WERI-Rb-1 (cell line): ENCODE measurements around the gene PVR.

Experiments
- DNase-seq: peaks from one replicate; pipeline ENCODE4 v3.0.0-alpha.2; 2020
- H3K27ac ChIP-seq: fragments of 250-450 bp; sonication (Bioruptor Pico); 2 replicates; pipeline ENCODE4 v1.5.1; 2020; ENCODE audit warnings: mild to moderate bottlenecking, moderate library complexity
- H3K27me3 ChIP-seq: fragments of 250-450 bp; sonication (Bioruptor Pico); 2 replicates; pipeline ENCODE4 v1.5.1; 2021; ENCODE audit warnings: mild to moderate bottlenecking, low read depth, moderate library complexity; ENCODE audit not compliant: insufficient read depth, severe bottlenecking
- H3K36me3 ChIP-seq: fragments of 250-450 bp; sonication (Bioruptor Pico); 2 replicates; pipeline ENCODE4 v1.5.1; 2020; ENCODE audit warnings: mild to moderate bottlenecking, moderate library complexity
- H3K4me3 ChIP-seq: 2 replicates; pipeline ENCODE4 v1.5.1; 2011; ENCODE audit warnings: low read depth, mild to moderate bottlenecking, control low read depth, low read length
- H3K9me3 ChIP-seq: fragments of 250-450 bp; sonication (Bioruptor Pico); 2 replicates; pipeline ENCODE4 v1.5.1; 2021; ENCODE audit warnings: mild to moderate bottlenecking, moderate library complexity; ENCODE audit not compliant: severe bottlenecking
- CTCF ChIP-seq: IDR thresholded peaks from 2 replicates; pipeline ENCODE4 v1.5.1; 2011; ENCODE audit warnings: low read depth, mild to moderate bottlenecking, control low read depth, inconsistent platforms, low read length

The PVR gene

GRCh38 chr19:44649578-44650145 lies 6.0 kb downstream of the PVR start:
- H3K4me3 ChIP-seq: no peak overlapping the region
- H3K27ac ChIP-seq: no peak overlapping the region
- no peaks in the 10 kb centered on the region for H3K9me3 ChIP-seq
- TF ChIP-seq CTCF: no peak
- peaks cover 74% of the 10 kb centered on the region for H3K36me3 ChIP-seq
- DNase-seq: no peak
- H3K27me3 ChIP-seq: no peaks in the 10 kb centered on the region

GRCh38 chr19:44653343-44653742 lies 9.6 kb downstream of the PVR start:
- H3K36me3 ChIP-seq: peaks cover 92% of the 10 kb centered on the region
- no peak for DNase-seq
- no peak overlapping the region for H3K27ac ChIP-seq
- no peaks in the 10 kb centered on the region for H3K27me3 ChIP-seq
- no peaks in the 10 kb centered on the region for H3K9me3 ChIP-seq
- TF ChIP-seq CTCF: no peak
- no peak overlapping the region for H3K4me3 ChIP-seq

- H3K27me3 ChIP-seq: no peaks in the 10 kb centered on the region
- no peak overlapping the region for H3K27ac ChIP-seq
- H3K36me3 ChIP-seq: peaks cover 93% of the 10 kb centered on the region
- TF ChIP-seq CTCF: peak; percentile 56
- no peak overlapping the region for H3K4me3 ChIP-seq
- H3K9me3 ChIP-seq: no peaks in the 10 kb centered on the region
- peak; percentile 64 for DNase-seq
Observed at GRCh38 chr19:44653977-44654774, 10.5 kb downstream of the PVR start.

- Histone ChIP-seq H3K4me3 (no peak overlapping the region), H3K27me3 (no peaks in the 10 kb centered on the region), H3K9me3 (no peaks in the 10 kb centered on the region), H3K36me3 (peaks cover 96% of the 10 kb centered on the region), H3K27ac (no peak overlapping the region)
- peak; percentile 72 for DNase-seq
- TF ChIP-seq CTCF: peak; percentile 75
Observed at GRCh38 chr19:44657211-44657921, 13.7 kb downstream of the PVR start.

GRCh38 chr19:44658069-44658733 lies 14.5 kb downstream of the PVR start:
- TF ChIP-seq CTCF: no peak
- H3K27me3 ChIP-seq: no peaks in the 10 kb centered on the region
- H3K36me3 ChIP-seq: peaks cover 96% of the 10 kb centered on the region
- no peaks in the 10 kb centered on the region for H3K9me3 ChIP-seq
- no peak overlapping the region for H3K4me3 ChIP-seq
- no peak overlapping the region for H3K27ac ChIP-seq
- DNase-seq: no peak
